GM12878 (cell line): ENCODE results near the gene FADD. TPM values are rescaled to one million over a fixed set of nuclear protein-coding genes. Genes with fewer than 3 reads are reported as not detected.

Source experiments
- ATAC-seq: fragments of 200-7000 bp; cut with Tn5 transposase; 3 replicates; pipeline ENCODE4 v1.9.1; 2020; ENCODE audit warnings: mild to moderate bottlenecking, moderate library complexity
- BruUV-seq: library from RNA; stranded (reverse); fragments of 400-500 nt; replicated peaks from 2 replicates; lab custom pipeline; 2021; lab: Mats Ljungman, UMichigan
- CTCF ChIA-PET: fragments of 300-600 bp; sonication (Branson Sonifier 250); formaldehyde crosslinking; extraction: SDS; loops from one replicate; lab custom pipeline; 2021; ENCODE audit warnings: inconsistent platforms; lab: Yijun Ruan, JAX
- POLR2A ChIA-PET: fragments of 350-600 bp; formaldehyde crosslinking; extraction: SDS; loops from one replicate; lab custom pipeline; 2021; ENCODE audit warnings: inconsistent platforms; lab: Charles Lee
- RAD21 ChIA-PET: fragments of 300-600 bp; sonication (Branson Sonifier 250); formaldehyde crosslinking; loops from one replicate; lab custom pipeline; 2023; ENCODE audit warnings: antibody characterized with exemption; ENCODE audit not compliant: unreplicated experiment; lab: Charles Lee
- SMC1A ChIA-PET: fragments of 300-600 bp; sonication (Branson Sonifier 250); formaldehyde crosslinking; loops from one replicate; lab custom pipeline; 2023; ENCODE audit not compliant: unreplicated experiment, uncharacterized antibody; lab: Charles Lee
- DNase-seq: peaks from one replicate; pipeline ENCODE4 v3.0.0-alpha.2; 2011; ENCODE audit warnings: low read depth, low spot score
- FAIRE-seq: peaks from 3 replicates; lab custom pipeline; 2011; peaks lifted over from hg19 to GRCh38; lab: Jason Lieb, UNC
- H2AFZ ChIP-seq: 2 replicates; pipeline ENCODE4 v1.6.0; 2011; ENCODE audit warnings: low read depth, low read length, control low read depth; ENCODE audit not compliant: control insufficient read depth
- H3K27ac ChIP-seq: 2 replicates; pipeline ENCODE4 v1.5.1; 2011; ENCODE audit warnings: control low read depth; ENCODE audit not compliant: control insufficient read depth, insufficient read depth
- H3K27me3 ChIP-seq, 2 experiments: replicated peaks in 1 of 2; 2 replicates each; pipeline versions ENCODE4 v1.6.0 to v1.6.1; 2011; ENCODE audit warnings: low read length in 1 of 2; ENCODE audit not compliant: control insufficient read depth in 2 of 2, insufficient read depth in 2 of 2
- H3K36me3 ChIP-seq, 2 experiments: 2 replicates each; pipeline ENCODE4 v1.5.1; 2011; ENCODE audit warnings: low read length in 1 of 2; ENCODE audit not compliant: control insufficient read depth in 2 of 2, insufficient read depth in 2 of 2
- H3K4me1 ChIP-seq: 2 replicates; pipeline ENCODE4 v1.6.1; 2011; ENCODE audit warnings: mild to moderate bottlenecking, low read length, moderate library complexity, mixed read lengths; ENCODE audit not compliant: control insufficient read depth, insufficient read depth
- H3K4me2 ChIP-seq: 2 replicates; pipeline ENCODE4 v1.6.0; 2011; ENCODE audit warnings: control low read depth; ENCODE audit not compliant: control insufficient read depth, insufficient read depth
- H3K4me3 ChIP-seq: fragments of 200-600 bp; sonication (generic); 2 replicates; pipeline ENCODE4 v1.5.1; 2016
- H3K79me2 ChIP-seq: 2 replicates; pipeline ENCODE4 v1.6.0; 2011; ENCODE audit warnings: low read length; ENCODE audit not compliant: control insufficient read depth, insufficient read depth
- H3K9ac ChIP-seq: 2 replicates; pipeline ENCODE4 v1.8.0; 2011; ENCODE audit warnings: low read length, control low read depth, mixed read lengths; ENCODE audit not compliant: control insufficient read depth, insufficient read depth
- H3K9me3 ChIP-seq: replicated peaks from 3 replicates; pipeline ENCODE4 v1.5.1; 2011; ENCODE audit warnings: mild to moderate bottlenecking, low read length; ENCODE audit not compliant: control insufficient read depth, insufficient read depth
- H4K20me1 ChIP-seq: 2 replicates; pipeline ENCODE4 v1.6.0; 2011; ENCODE audit not compliant: control insufficient read depth, insufficient read depth
- FOXK2 ChIP-seq: fragments of 450-650 bp; IDR thresholded peaks from 2 replicates; pipeline ENCODE4 v1.6.1; 2017; ENCODE audit warnings: mild to moderate bottlenecking, moderate library complexity
- KAT2A ChIP-seq: conservative IDR thresholded peaks from 2 replicates; pipeline ENCODE4 v1.6.1; 2011; ENCODE audit warnings: low read depth, low read length; ENCODE audit not compliant: control insufficient read depth
- MEF2A ChIP-seq: IDR thresholded peaks from 2 replicates; pipeline ENCODE4 v1.6.1; 2011; ENCODE audit warnings: low read depth, mild to moderate bottlenecking, low read length, moderate library complexity; ENCODE audit not compliant: insufficient read depth
- NR2F1 ChIP-seq: fragments of 450-650 bp; conservative IDR thresholded peaks from 2 replicates; pipeline ENCODE4 v1.6.1; 2017; ENCODE audit warnings: mild to moderate bottlenecking
- POLR2AphosphoS2 ChIP-seq: IDR thresholded peaks from 2 replicates; pipeline ENCODE4 v1.6.1; 2011; ENCODE audit warnings: low read depth, mild to moderate bottlenecking, low read length, improper control_type of control experiment, moderate library complexity
- SMARCA5 ChIP-seq: fragments of 450-650 bp; IDR thresholded peaks from 2 replicates; pipeline ENCODE4 v1.6.1; 2017; ENCODE audit warnings: mild to moderate bottlenecking
- SREBF2 ChIP-seq: IDR thresholded peaks from 2 replicates; pipeline ENCODE4 v1.6.1; 2012; ENCODE audit warnings: mild to moderate bottlenecking, low read length
- ZBTB40 ChIP-seq: fragments of 450-650 bp; IDR thresholded peaks from 2 replicates; pipeline ENCODE4 v1.6.1; 2016; ENCODE audit warnings: mild to moderate bottlenecking, moderate library complexity, borderline replicate concordance
- whole genome bisulfite sequencing: methylation state at CpG from one replicate; pipeline ENCODE4 v1.1.6; 2016; ENCODE audit warnings: low lambda C conversion rate; ENCODE audit not compliant: insufficient replicate concordance, insufficient coverage; ENCODE audit errors: missing lambda C conversion rate; 5-methylcytosine and 5-hydroxymethylcytosine counted together
- in situ Hi-C: fragments of 300-500 bp; cut with MboI; formaldehyde crosslinking; loops from 9 replicates; pipeline ENCODE4 v1.14.3; 2018; ENCODE audit warnings: mixed read lengths
- intact Hi-C: fragments of 100-400 bp; cut with micrococcal nuclease; formaldehyde crosslinking; loops from one replicate; pipeline ENCODE4 v1.14.2; 2022; ENCODE audit not compliant: unreplicated experiment
- polyA plus RNA-seq, 11 experiments: library from polyadenylated mRNA; depleted of rRNA in 4 of 11; unstranded in 6 of 11; stranded (reverse) in 5 of 11; fragments of >200 nt; fragmentation: Nextera tagmentation in 4 of 11; fragmentation: Illumina TruSeq in 1 of 11; extraction: Ambion mirVana in 4 of 11; extraction: Trizol in 1 of 11; gene quantifications; 1 replicate in 1 of 11; 2 replicates in 10 of 11; pipeline versions ENCODE4 v1.2.1 to v1.2.3, GENCODE V29; 2011 to 2016; ENCODE audit warnings: inconsistent platforms in 2 of 11, missing spikeins in 2 of 11, low read depth in 1 of 11
- total RNA-seq, 4 experiments: library from RNA; depleted of rRNA in 3 of 4; stranded (reverse); fragments of >200 nt in 3 of 4; fragmentation: Illumina TruSeq in 1 of 4; extraction: Trizol in 1 of 4; gene quantifications; 2 replicates each; pipeline versions ENCODE4 v1.2.1 to v1.2.3, GENCODE V29; 2013 to 2021

FADD gene
- total and polyA plus RNA-seq, 10 of the 15 experiments (the other 5 are each of a cell fraction or from before 2014, with no cell fraction given) = 0.32 to 38.7 (median 21.8) TPM

GRCh38 chr11:70230151-70230839 is 27.2 kb downstream of the FADD start:
- H3K4me2 ChIP-seq = no peak overlapping the region
- CTCF ChIA-PET = interaction anchor here (0.9 to 2.6 kb wide), 2 partner anchors 32 to 241 kb away, joined by 3 to 9 read pairs; no protein-coding TSS in a partner anchor

More at GRCh38 chr11:70230151-70230839, 27.2 kb downstream of the FADD start:
- in situ Hi-C loops (no loop called here), intact Hi-C loops (no loop called here)
- no peak overlapping the region for H3K27ac ChIP-seq
- H2AFZ ChIP-seq = no peak overlapping the region
- H3K4me3 ChIP-seq = no peak overlapping the region
- ChIA-PET SMC1A (interaction anchor here (0.9 kb wide), 1 partner anchor 34 kb away, joined by 3 read pairs; no protein-coding TSS in a partner anchor), POLR2A (no interaction called here), RAD21 (no interaction called here)
- WGBS = 60% methylated on average over 8 of the region's 8 CpGs
- ATAC-seq (no peak), DNase-seq (no peak), FAIRE-seq (no peak)
- H3K9ac ChIP-seq = no peak overlapping the region
- peaks cover 2% of the 10 kb centered on the region; the same call in 1 of the 2 replicates for H3K4me1 ChIP-seq
- TF ChIP-seq MEF2A (no peak), SMARCA5 (no peak), POLR2AphosphoS2 (no peak), ZBTB40 (no peak), NR2F1 (no peak), FOXK2 (no peak), SREBF2 (no peak), KAT2A (no peak)
- H4K20me1 ChIP-seq = no peaks in the 10 kb centered on the region
- no peaks in the 10 kb centered on the region; the same call in 2 of the 3 replicates for H3K9me3 ChIP-seq
- no peaks in the 10 kb centered on the region for H3K79me2 ChIP-seq
- no TSS peak for BruUV-seq
- H3K27me3 ChIP-seq = peaks cover 0 to 5% of the 10 kb centered on the region in 2 experiments; a peak in 3 of 4 replicates
- no peaks in the 10 kb centered on the region for H3K36me3 ChIP-seq
